ENCODE results near the gene SPRY2. TPM values are rescaled to one million over a fixed set of nuclear protein-coding genes. Genes with fewer than 3 reads are reported as not detected.

Gene SPRY2
- total RNA-seq, 1 experiment from 2014 or later: 28.9 TPM

GRCh38 chr13:80342471-80343371 is 1.8 kb upstream of the SPRY2 start:
- H3K9me3 Mint-ChIP-seq (ENCODE audit: unreplicated experiment): no peaks in the 10 kb centered on the region
- no peak overlapping the region for H3K4me3 Mint-ChIP-seq (ENCODE audit: unreplicated experiment)
- Histone ChIP-seq H3K9me3 (no peaks in the 10 kb centered on the region), H3K4me3 (ENCODE audit: low read depth, low read length) (peak overlapping the region; percentile 84), H3K36me3 (ENCODE audit: control insufficient read depth, insufficient read depth, low read length) (no peaks in the 10 kb centered on the region), H3K27me3 (replicated peaks; ENCODE audit: control insufficient read depth, insufficient read depth, low read length) (no peaks in the 10 kb centered on the region), H3K4me1 (peaks cover 21% of the 10 kb centered on the region)
- no peaks in the 10 kb centered on the region for H3K27me3 Mint-ChIP-seq (ENCODE audit: insufficient read depth, unreplicated experiment)
- POLR2A ChIA-PET: no interaction called here
- TF ChIP-seq, protein P1, sequence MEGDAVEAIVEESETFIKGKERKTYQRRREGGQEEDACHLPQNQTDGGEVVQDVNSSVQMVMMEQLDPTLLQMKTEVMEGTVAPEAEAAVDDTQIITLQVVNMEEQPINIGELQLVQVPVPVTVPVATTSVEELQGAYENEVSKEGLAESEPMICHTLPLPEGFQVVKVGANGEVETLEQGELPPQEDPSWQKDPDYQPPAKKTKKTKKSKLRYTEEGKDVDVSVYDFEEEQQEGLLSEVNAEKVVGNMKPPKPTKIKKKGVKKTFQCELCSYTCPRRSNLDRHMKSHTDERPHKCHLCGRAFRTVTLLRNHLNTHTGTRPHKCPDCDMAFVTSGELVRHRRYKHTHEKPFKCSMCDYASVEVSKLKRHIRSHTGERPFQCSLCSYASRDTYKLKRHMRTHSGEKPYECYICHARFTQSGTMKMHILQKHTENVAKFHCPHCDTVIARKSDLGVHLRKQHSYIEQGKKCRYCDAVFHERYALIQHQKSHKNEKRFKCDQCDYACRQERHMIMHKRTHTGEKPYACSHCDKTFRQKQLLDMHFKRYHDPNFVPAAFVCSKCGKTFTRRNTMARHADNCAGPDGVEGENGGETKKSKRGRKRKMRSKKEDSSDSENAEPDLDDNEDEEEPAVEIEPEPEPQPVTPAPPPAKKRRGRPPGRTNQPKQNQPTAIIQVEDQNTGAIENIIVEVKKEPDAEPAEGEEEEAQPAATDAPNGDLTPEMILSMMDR (IDR thresholded peaks at IDR 0.05; ENCODE audit: insufficient read depth in 1 of 2, low read depth in 1 of 2, low read length in 1 of 2, severe bottlenecking in 1 of 2, unreplicated experiment in 1 of 2): peak; percentile 87 to 97
- TSS peak; percentile 63 for BruUV-seq (replicated peaks)
- H3K4me1 Mint-ChIP-seq (ENCODE audit: low read depth, unreplicated experiment): peaks cover 7% of the 10 kb centered on the region
- CTCF ChIA-PET: interaction anchor here (0.6 to 1.2 kb wide), 10 partner anchors 14 to 664 kb away, joined by 3 to 8 read pairs (median 4); no protein-coding TSS in a partner anchor
- H3K27ac Mint-ChIP-seq (ENCODE audit: unreplicated experiment): peak overlapping the region; percentile 91
- H3K36me3 Mint-ChIP-seq (ENCODE audit: insufficient read depth, unreplicated experiment): peaks cover 18% of the 10 kb centered on the region
- intact Hi-C loops (cut with micrococcal nuclease; ENCODE audit: unreplicated experiment): loop anchor here (1.0 to 10.0 kb wide), 4 partner anchors 20 to 674 kb away; no protein-coding TSS in a partner anchor
- peak; percentile 82 to 95 for DNase-seq

DNA sequence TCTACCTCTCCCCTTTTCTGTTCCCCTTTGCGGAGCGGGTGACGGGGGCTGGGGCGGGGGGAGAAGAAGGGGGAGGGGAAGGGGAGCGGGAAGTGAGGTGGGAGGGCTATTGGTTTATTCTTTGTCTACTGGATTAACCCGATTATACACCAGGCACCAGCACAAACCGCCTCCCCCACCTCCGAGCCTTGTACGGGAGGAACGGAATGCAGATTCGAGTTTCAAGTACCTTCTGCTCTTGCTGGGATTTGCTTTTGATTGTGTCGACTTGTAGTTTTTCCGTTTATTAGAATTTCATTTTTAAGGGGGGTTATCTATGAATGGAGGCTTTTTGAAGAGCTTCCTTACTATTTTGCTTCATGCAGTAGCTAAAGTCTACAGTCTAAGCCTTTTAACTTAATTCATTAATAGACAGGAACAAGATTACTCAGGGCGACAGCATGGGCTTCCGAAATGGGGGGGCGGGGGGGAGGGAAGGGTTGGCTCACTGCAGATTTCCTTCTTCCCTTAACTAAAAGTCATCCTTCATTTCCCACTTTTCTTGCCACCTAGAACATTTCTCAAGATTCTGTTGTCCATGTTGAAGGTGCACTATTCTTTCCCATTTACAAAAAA is 937 bp upstream of the SPRY2 start:
- Mint-ChIP-seq H3K36me3 (ENCODE audit: insufficient read depth, unreplicated experiment) (peaks cover 26% of the 10 kb centered on the region), H3K27me3 (ENCODE audit: insufficient read depth, unreplicated experiment) (no peaks in the 10 kb centered on the region), H3K4me3 (ENCODE audit: unreplicated experiment) (no peak overlapping the region), H3K9me3 (ENCODE audit: unreplicated experiment) (no peaks in the 10 kb centered on the region), H3K27ac (ENCODE audit: unreplicated experiment) (peak overlapping the region; percentile 91), H3K4me1 (ENCODE audit: low read depth, unreplicated experiment) (peaks cover 13% of the 10 kb centered on the region)
- CTCF ChIA-PET: interaction anchor here (0.6 to 1.3 kb wide), 8 partner anchors 16 to 663 kb away, joined by 3 to 8 read pairs (median 5); no protein-coding TSS in a partner anchor
- Histone ChIP-seq H3K4me3 (ENCODE audit: low read depth, low read length) (peak overlapping the region; percentile 84), H3K27me3 (replicated peaks; ENCODE audit: control insufficient read depth, insufficient read depth, low read length) (no peaks in the 10 kb centered on the region), H3K36me3 (ENCODE audit: control insufficient read depth, insufficient read depth, low read length) (0 out of 2 replicates have a peak, but pooled peaks cover 3% of the 10 kb centered on the region), H3K9me3 (no peaks in the 10 kb centered on the region), H3K4me1 (peaks cover 29% of the 10 kb centered on the region)
- intact Hi-C loops (cut with micrococcal nuclease; ENCODE audit: unreplicated experiment): loop anchor here (1.0 to 10.0 kb wide), 5 partner anchors 367 to 675 kb away; no protein-coding TSS in a partner anchor
- DNase-seq: peak; percentile 59 to 82
- POLR2A ChIA-PET: interaction anchor here (0.7 to 1.2 kb wide), 7 partner anchors 74 to 618 kb away, joined by 3 to 7 read pairs (median 4); no protein-coding TSS in a partner anchor
- BruUV-seq (replicated peaks): no TSS peak
- TF ChIP-seq, protein P1 (IDR thresholded peaks at IDR 0.05; ENCODE audit: insufficient read depth in 1 of 2, low read depth in 1 of 2, low read length in 1 of 2, severe bottlenecking in 1 of 2, unreplicated experiment in 1 of 2): no peak

DNA sequence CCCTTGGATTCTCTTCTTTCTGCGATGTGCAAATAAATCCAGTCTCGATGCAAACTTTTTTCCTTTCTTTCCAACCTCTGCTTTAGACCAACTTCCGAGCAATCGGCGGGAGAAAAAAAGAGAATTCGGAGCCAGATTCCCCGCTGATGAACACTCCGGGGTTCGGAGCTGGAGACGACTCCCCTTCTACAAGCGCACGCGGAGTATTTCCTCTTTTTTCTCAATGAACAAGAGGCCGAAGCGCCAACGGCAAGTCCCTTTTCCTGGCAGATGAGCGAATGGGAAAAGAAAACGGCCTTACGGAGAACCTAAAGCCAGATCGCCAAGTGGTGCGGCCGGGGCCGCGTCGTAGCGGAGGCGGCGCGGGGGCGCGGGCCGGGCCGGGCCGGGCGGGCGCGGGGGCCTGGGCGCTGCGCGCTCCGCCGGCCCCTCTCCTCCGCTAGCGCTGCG is 250 bp downstream of the SPRY2 start:
- POLR2A ChIA-PET: interaction anchor here (0.5 to 1.5 kb wide), 11 partner anchors 75 to 860 kb away, joined by 3 to 12 read pairs (median 5); partner anchors contain the start of gene NDFIP2
- H3K27ac Mint-ChIP-seq (ENCODE audit: unreplicated experiment): no peak overlapping the region

More for the DNA sequence above, 250 bp downstream of the SPRY2 start:
- Histone ChIP-seq H3K36me3 (ENCODE audit: control insufficient read depth, insufficient read depth, low read length) (0 out of 2 replicates have a peak, but pooled peaks cover 5% of the 10 kb centered on the region), H3K9me3 (no peaks in the 10 kb centered on the region), H3K4me1 (peaks cover 26% of the 10 kb centered on the region), H3K4me3 (ENCODE audit: low read depth, low read length) (peak overlapping the region; percentile 84), H3K27me3 (replicated peaks; ENCODE audit: control insufficient read depth, insufficient read depth, low read length) (no peaks in the 10 kb centered on the region)
- H3K27me3 Mint-ChIP-seq (ENCODE audit: insufficient read depth, unreplicated experiment): no peaks in the 10 kb centered on the region
- H3K4me1 Mint-ChIP-seq (ENCODE audit: low read depth, unreplicated experiment): peaks cover 13% of the 10 kb centered on the region
- CTCF ChIA-PET: interaction anchor here (0.6 to 1.3 kb wide), 8 partner anchors 21 to 1109 kb away, joined by 3 to 8 read pairs (median 5); no protein-coding TSS in a partner anchor
- intact Hi-C loops (cut with micrococcal nuclease; ENCODE audit: unreplicated experiment): loop anchor here (1.0 to 10.0 kb wide), 4 partner anchors 366 to 663 kb away; no protein-coding TSS in a partner anchor
- TF ChIP-seq, protein P1 (IDR thresholded peaks at IDR 0.05; ENCODE audit: insufficient read depth in 1 of 2, low read depth in 1 of 2, low read length in 1 of 2, severe bottlenecking in 1 of 2, unreplicated experiment in 1 of 2): no peak
- no peak for DNase-seq
- peaks cover 35% of the 10 kb centered on the region for H3K36me3 Mint-ChIP-seq (ENCODE audit: insufficient read depth, unreplicated experiment)
- BruUV-seq (replicated peaks): no TSS peak
- no peaks in the 10 kb centered on the region for H3K9me3 Mint-ChIP-seq (ENCODE audit: unreplicated experiment)
- no peak overlapping the region for H3K4me3 Mint-ChIP-seq (ENCODE audit: unreplicated experiment)
